Fibroblast of mammary gland (primary cell): ENCODE data around the gene SLC9A3.
"Not testable (repeated sequence)": the region's sequence is repeated elsewhere in the genome, so short reads cannot be mapped to it uniquely, and the experiment has no call there.

Experiments
- DNase-seq: peaks from one replicate; pipeline ENCODE4 v3.0.0-alpha.2; 2010; ENCODE audit warnings: low read depth
- H3K4me3 ChIP-seq: 2 replicates; pipeline ENCODE4 v1.5.1; 2011; ENCODE audit warnings: low read depth, mild to moderate bottlenecking, low read length, moderate library complexity; ENCODE audit not compliant: control insufficient read depth
- TF ChIP-seq, protein P1 (sequence below): conservative IDR thresholded peaks from 2 replicates; pipeline ENCODE4 v1.5.1; 2011; ENCODE audit warnings: low read depth, low read length, inconsistent platforms; ENCODE audit not compliant: control insufficient read depth, insufficient read depth

SLC9A3 gene

DNA sequence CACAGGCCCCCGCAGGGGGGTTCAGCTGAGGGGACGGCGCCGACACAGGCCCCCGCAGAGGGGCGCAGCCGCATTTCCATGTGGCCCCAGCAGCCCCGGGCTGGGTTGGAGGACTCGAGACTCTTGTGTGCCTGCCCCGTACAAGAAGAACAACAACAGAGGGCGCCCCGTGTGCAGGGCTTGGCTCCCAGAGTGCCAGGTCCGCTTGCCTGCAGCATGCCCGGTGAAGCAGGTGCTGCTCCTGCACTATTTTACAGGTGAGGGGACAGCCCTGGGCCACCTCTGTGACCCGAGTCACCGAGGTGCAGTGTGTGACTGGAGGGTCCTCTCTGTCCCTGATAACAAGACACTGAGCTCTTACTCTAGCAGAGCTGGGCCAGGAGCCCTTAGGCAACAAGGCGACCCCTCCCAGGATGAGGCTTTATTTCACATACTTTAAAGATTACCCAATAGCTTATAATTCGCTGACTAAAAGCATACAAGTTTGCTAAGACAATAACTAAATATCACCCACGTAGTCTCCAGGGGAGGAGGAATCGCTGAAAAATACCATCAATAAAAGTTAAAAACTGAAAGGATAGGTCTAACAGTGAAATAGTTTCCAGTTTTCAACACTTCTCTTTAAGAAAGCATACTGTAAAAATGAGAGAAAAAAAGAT, 41.7 kb upstream of the SLC9A3 start:
- TF ChIP-seq, protein P1, sequence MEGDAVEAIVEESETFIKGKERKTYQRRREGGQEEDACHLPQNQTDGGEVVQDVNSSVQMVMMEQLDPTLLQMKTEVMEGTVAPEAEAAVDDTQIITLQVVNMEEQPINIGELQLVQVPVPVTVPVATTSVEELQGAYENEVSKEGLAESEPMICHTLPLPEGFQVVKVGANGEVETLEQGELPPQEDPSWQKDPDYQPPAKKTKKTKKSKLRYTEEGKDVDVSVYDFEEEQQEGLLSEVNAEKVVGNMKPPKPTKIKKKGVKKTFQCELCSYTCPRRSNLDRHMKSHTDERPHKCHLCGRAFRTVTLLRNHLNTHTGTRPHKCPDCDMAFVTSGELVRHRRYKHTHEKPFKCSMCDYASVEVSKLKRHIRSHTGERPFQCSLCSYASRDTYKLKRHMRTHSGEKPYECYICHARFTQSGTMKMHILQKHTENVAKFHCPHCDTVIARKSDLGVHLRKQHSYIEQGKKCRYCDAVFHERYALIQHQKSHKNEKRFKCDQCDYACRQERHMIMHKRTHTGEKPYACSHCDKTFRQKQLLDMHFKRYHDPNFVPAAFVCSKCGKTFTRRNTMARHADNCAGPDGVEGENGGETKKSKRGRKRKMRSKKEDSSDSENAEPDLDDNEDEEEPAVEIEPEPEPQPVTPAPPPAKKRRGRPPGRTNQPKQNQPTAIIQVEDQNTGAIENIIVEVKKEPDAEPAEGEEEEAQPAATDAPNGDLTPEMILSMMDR = no peak
- peak; percentile 41 for DNase-seq
- H3K4me3 ChIP-seq = no peak overlapping the region

DNA sequence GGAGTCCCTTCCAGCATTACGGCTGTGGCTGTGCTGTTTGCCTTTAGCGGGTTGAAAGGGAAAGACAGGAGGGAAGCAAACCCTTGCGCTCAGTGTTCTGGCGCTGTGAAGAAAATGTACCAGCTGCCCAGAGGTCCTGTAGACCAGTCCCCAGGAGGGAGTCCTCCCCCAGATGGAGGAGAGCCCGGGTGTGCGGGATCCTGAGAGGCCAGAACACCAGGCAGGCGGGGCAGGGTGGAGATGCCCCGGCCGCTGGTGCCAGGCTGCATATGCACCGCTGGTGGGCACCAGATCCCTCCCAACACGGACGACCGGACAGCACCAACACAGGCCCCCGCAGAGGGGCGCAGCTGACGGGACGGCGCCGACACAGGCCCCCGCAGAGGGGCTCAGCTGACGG, 37.2 kb upstream of the SLC9A3 start:
- TF ChIP-seq, protein P1 = no peak
- DNase-seq = no peak
- no peak overlapping the region for H3K4me3 ChIP-seq

DNA sequence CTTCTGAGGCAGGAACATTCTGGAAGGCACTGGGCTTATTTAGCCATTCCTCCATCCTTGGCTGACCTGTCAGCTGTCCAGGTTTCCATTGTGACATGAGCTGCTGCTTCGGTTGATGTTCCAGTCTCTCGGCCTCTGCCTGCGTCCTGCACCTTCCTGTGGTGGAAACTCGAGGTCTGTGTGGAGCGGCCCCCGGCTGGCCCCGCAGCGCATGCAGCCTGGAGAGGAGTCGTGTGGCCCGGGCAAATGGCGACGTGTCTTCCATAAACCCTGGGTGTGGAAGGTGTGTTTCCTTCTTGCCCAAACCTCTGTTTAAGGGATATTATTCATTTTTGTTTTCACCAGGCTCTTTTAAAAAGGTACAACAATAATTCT, 36.5 kb upstream of the SLC9A3 start:
- no peak for DNase-seq
- H3K4me3 ChIP-seq = no peak overlapping the region
- TF ChIP-seq, protein P1 = no peak

DNA sequence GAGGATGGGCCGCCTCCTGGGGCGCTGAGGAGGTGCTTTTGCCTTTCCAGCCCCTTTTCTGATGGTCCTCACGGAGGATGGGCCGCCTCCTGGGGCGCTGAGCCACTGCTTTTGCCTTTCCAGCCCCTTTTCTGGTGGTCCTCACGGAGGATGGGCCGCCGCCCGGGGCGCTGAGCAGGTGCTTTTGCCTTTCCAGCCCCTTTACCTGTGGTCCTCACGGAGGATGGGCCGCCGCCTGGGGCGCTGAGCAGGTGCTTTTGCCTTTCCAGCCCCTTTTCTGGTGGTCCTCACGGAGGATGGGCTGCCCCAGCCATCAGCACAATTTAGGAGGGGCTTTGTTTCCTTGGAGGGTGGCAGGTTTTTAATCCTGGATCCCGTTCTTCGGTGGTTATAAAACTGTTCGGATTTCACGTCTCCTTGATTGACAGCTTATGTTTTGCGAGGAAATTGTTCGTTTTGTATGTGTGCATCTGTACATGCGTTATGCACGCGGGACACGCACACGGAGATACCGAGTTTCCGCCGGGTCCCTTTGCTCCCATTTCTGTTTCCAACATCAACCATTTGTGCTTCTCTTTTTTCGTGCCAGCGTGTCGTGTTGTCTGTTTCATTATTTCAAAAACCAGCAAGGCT, 34.7 kb upstream of the SLC9A3 start:
- H3K4me3 ChIP-seq = no peak overlapping the region
- DNase-seq = no peak
- TF ChIP-seq, protein P1 = no peak

DNA sequence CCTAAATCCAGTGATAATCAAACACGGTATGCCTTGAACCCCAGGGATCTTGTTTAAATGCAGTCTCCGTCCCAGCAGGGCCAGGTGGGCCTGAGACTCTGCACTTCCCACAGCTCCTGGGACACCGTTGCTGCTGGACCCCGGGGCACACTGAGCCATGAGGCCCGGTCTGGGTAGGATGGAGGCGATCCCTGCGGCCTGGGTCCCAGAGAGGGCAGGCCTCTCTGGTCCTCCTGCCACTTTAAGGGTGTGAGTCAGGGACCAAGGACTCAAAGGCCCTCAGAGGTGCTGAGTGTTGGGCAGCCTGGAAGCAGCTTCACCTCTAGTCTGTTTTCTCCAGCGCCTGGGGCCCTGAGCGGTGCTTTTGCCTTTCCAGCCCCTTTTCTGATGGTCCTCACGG, 34.1 kb upstream of the SLC9A3 start:
- H3K4me3 ChIP-seq = no peak overlapping the region
- DNase-seq = no peak
- TF ChIP-seq, protein P1 = no peak

DNA sequence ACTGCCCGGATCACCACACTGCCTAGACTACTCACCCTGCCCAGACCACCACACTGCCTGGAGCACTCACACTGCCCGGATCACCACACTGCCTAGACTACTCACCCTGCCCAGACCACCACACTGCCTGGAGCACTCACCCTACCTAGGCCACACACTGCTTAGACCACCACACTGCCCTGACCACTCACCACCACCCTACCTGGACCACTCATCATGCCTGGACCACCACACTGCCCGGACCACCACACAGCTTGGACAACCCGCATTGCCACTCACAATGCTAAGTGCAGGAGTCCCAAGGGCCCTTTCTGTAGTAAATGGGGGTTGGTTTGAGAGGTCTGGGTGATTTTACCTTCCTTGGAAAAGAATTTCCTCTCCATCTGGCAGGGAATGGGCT, 33.7 kb upstream of the SLC9A3 start:
- H3K4me3 ChIP-seq, DNase-seq: not testable (repeated sequence)

DNA sequence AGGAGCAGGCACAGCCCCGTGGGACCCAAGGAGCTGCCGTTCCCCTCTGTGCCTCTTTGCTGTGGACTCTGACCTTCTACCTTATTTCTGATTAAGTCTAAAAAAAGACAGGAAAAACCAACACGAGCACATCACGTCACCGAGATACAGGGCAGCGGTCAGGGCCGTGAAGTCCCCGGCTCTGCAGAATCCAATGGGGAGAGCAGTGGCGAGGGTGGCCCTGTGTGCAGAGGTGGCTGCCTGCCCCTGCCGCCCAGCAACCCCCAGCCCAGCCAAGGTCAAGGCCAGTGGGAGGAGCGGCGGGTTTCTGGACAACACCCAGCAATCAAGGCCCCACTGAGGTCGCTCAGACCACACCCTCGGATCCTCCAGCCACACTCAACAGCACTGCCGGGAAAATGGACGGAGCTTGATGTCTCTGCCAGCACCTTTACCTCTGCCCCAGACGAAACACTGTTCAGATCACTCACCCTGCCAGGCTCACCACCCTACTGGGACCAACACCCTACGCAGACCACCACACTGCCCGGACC, 32.7 kb upstream of the SLC9A3 start:
- DNase-seq = peak; percentile 27
- TF ChIP-seq, protein P1 = no peak
- no peak overlapping the region for H3K4me3 ChIP-seq
